T-helper 1 cell (primary cell): ENCODE results near the gene MT1E.
"Not testable (repeated sequence)": the region's sequence is repeated elsewhere in the genome, so short reads cannot be mapped to it uniquely, and the experiment has no call there.

Experiments
- DNase-seq, 5 donors: peaks; one replicate each; pipeline ENCODE4 v3.0.0-alpha.2; 2012 to 2020
- total RNA-seq, 4 donors: gene quantifications; one replicate each; lab custom pipeline; 2026; lab: John Stamatoyannopoulos, UW

The MT1E gene
- 0.80 to 1.7 (median 1.2) reads per million in 4 donors for total RNA-seq

- peak in 2 of 5 donors; percentile 35 to 81 for DNase-seq
Observed at GRCh38 chr16:56625140-56625942, at the start of gene MT1E. MT1E (plus strand) TSS chr16:56625781; CDS start chr16:56625852, 71 bp downstream.

- DNase-seq: peak; percentile 69 to 86 (median 82)
Observed at GRCh38 chr16:56576585-56577299, 48.8 kb upstream of the MT1E start.

- DNase-seq: no peak
Observed at GRCh38 chr16:56577300-56577625, 48.3 kb upstream of the MT1E start.

- DNase-seq: no peak
Observed at GRCh38 chr16:56580391-56581048, 45.1 kb upstream of the MT1E start.

GRCh38 chr16:56582911-56583310 is 42.7 kb upstream of the MT1E start:
- not testable (repeated sequence) for DNase-seq

GRCh38 chr16:56583351-56584168 is 42.0 kb upstream of the MT1E start:
- no peak for DNase-seq

- no peak for DNase-seq
Observed at GRCh38 chr16:56584276-56584675, 41.3 kb upstream of the MT1E start.

GRCh38 chr16:56588781-56589140 is 36.8 kb upstream of the MT1E start:
- DNase-seq: no peak

- peak in 1 of 5 donors; percentile 17 for DNase-seq
Observed at GRCh38 chr16:56589141-56590039, 36.2 kb upstream of the MT1E start, which contains the start of gene MT3. MT3 (plus strand) TSS chr16:56589528; CDS start chr16:56589591, 63 bp downstream.

- no peak for DNase-seq
Observed at GRCh38 chr16:56591377-56592060, 34.1 kb upstream of the MT1E start.

GRCh38 chr16:56593573-56594291 is 31.8 kb upstream of the MT1E start:
- DNase-seq: no peak

- DNase-seq: no peak
Observed at GRCh38 chr16:56594292-56594619, 31.3 kb upstream of the MT1E start.

GRCh38 chr16:56600398-56600999 is 25.1 kb upstream of the MT1E start:
- DNase-seq: peak in 1 of 5 donors; percentile 27

- DNase-seq: no peak
Observed at GRCh38 chr16:56601325-56601724, 24.3 kb upstream of the MT1E start.

- DNase-seq: peak in 1 of 5 donors; percentile 23
Observed at GRCh38 chr16:56603589-56603988, 22.0 kb upstream of the MT1E start.

- no peak for DNase-seq
Observed at GRCh38 chr16:56604966-56605365, 20.6 kb upstream of the MT1E start.

- DNase-seq: no peak
Observed at GRCh38 chr16:56605475-56605874, 20.1 kb upstream of the MT1E start.

GRCh38 chr16:56606071-56606475 is 19.5 kb upstream of the MT1E start:
- no peak for DNase-seq

GRCh38 chr16:56606476-56607108 is 19.0 kb upstream of the MT1E start:
- no peak for DNase-seq
